OCI-M2 (cell line): ENCODE data around the gene PPEF2.

Experiments used
- DNase-seq: peaks from one replicate; lab custom pipeline; 2025; ENCODE audit not compliant: unreplicated experiment; lab: John Stamatoyannopoulos, UW

The PPEF2 gene

GRCh38 chr4:75895744-75896314, 6.4 kb downstream of the PPEF2 start:
- no peak for DNase-seq

GRCh38 chr4:75892508-75892907, 9.7 kb downstream of the PPEF2 start:
- DNase-seq = no peak

GRCh38 chr4:75891611-75892010, 10.6 kb downstream of the PPEF2 start:
- no peak for DNase-seq

- DNase-seq = no peak
Observed at GRCh38 chr4:75889537-75890199, 12.6 kb downstream of the PPEF2 start.

- DNase-seq = no peak
Observed at GRCh38 chr4:75886104-75886503, 16.1 kb downstream of the PPEF2 start.

GRCh38 chr4:75881476-75881875, 20.8 kb downstream of the PPEF2 start:
- DNase-seq = no peak

- no peak for DNase-seq
Observed at GRCh38 chr4:75880278-75880677, 22.0 kb downstream of the PPEF2 start.

- no peak for DNase-seq
Observed at GRCh38 chr4:75878246-75878756, 24.0 kb downstream of the PPEF2 start.

GRCh38 chr4:75876218-75876617, 26.0 kb downstream of the PPEF2 start:
- no peak for DNase-seq

- no peak for DNase-seq
Observed at GRCh38 chr4:75869100-75869499, 33.2 kb downstream of the PPEF2 start.

GRCh38 chr4:75867130-75867529, 35.1 kb downstream of the PPEF2 start:
- DNase-seq = no peak

GRCh38 chr4:75860606-75861005, 41.6 kb downstream of the PPEF2 start:
- no peak for DNase-seq

GRCh38 chr4:75858721-75859120, 43.5 kb downstream of the PPEF2 start:
- DNase-seq = no peak

GRCh38 chr4:75849461-75849860, 52.8 kb downstream of the PPEF2 start:
- DNase-seq = no peak

- DNase-seq = no peak
Observed at GRCh38 chr4:75848891-75849290, 53.4 kb downstream of the PPEF2 start.

- peak; percentile 22 for DNase-seq
Observed at GRCh38 chr4:75848171-75848760, 54.0 kb downstream of the PPEF2 start.

GRCh38 chr4:75845992-75846391, 56.3 kb downstream of the PPEF2 start:
- DNase-seq = no peak

- DNase-seq = no peak
Observed at GRCh38 chr4:75844151-75844662, 58.0 kb downstream of the PPEF2 start.

- no peak for DNase-seq
Observed at GRCh38 chr4:75843596-75843995, 58.7 kb downstream of the PPEF2 start.

GRCh38 chr4:75841641-75842520, 60.4 kb downstream of the PPEF2 start:
- no peak for DNase-seq

GRCh38 chr4:75834772-75835154, 67.5 kb downstream of the PPEF2 start:
- DNase-seq = no peak
